K562 (cell line): ENCODE data around the gene CSE1L. TPM values are rescaled to one million over a fixed set of nuclear protein-coding genes. Genes with fewer than 3 reads are reported as not detected.
"Not testable (repeated sequence)": the region's sequence is repeated elsewhere in the genome, so short reads cannot be mapped to it uniquely, and the experiment has no call there.

Experiments used
- ATAC-seq: fragments of 200-7000 bp; cut with Tn5 transposase; 3 replicates; pipeline ENCODE4 v1.9.1; 2020; ENCODE audit warnings: moderate library complexity
- BruUV-seq: library from RNA; stranded (reverse); fragments of 400-500 nt; replicated peaks from 2 replicates; lab custom pipeline; 2021; lab: Mats Ljungman, UMichigan
- CTCF ChIA-PET: fragments of 300-600 bp; formaldehyde crosslinking; extraction: SDS; loops from one replicate; lab custom pipeline; 2021; ENCODE audit warnings: low intra/inter-chr PET ratio; lab: Yijun Ruan, JAX
- POLR2A ChIA-PET: fragments of 300-600, 350-650 bp; sonication (Branson Sonifier 250); formaldehyde crosslinking; extraction: SDS; loops from one replicate; lab custom pipeline; 2021; ENCODE audit warnings: antibody characterized with exemption, inconsistent platforms; lab: Yijun Ruan, JAX
- DNase-seq, 4 experiments: peaks; one replicate each; pipeline versions ENCODE4 v3.0.0 to v3.0.0-alpha.2; 2011 to 2018; ENCODE audit warnings: low spot score in 3 of 4, mixed read lengths in 3 of 4; ENCODE audit errors: extremely low read depth in 1 of 4
- FAIRE-seq: peaks from 2 replicates; lab custom pipeline; 2011; peaks lifted over from hg19 to GRCh38; lab: Jason Lieb, UNC
- H2AFZ ChIP-seq: 2 replicates; pipeline ENCODE4 v1.6.0; 2011; ENCODE audit warnings: low read depth, low read length, control low read depth, inconsistent platforms
- H3K27ac ChIP-seq: fragments of 200-600 bp; 3 replicates; pipeline ENCODE4 v1.8.0; 2011; ENCODE audit warnings: low read depth, mild to moderate bottlenecking, control low read depth, inconsistent platforms, low read length, moderate library complexity, mixed read lengths; ENCODE audit errors: extremely low read depth
- H3K27me3 ChIP-seq, 2 experiments: fragments of 300-600 bp in 1 of 2; 2 replicates in 1 of 2; 3 replicates in 1 of 2; pipeline versions ENCODE4 v1.6.0 to v1.8.0; 2011; ENCODE audit warnings: inconsistent platforms in 2 of 2, low read length in 2 of 2, mild to moderate bottlenecking in 1 of 2, mixed read lengths in 1 of 2, moderate library complexity in 1 of 2; ENCODE audit not compliant: control insufficient read depth in 2 of 2, insufficient read depth in 2 of 2
- H3K36me3 ChIP-seq: fragments of 300-600 bp; 3 replicates; pipeline ENCODE4 v1.8.0; 2011; ENCODE audit warnings: mild to moderate bottlenecking, low read length, inconsistent platforms; ENCODE audit not compliant: control insufficient read depth, insufficient read depth
- H3K4me1 ChIP-seq, 2 experiments: fragments of 200-600 bp in 1 of 2; replicated peaks in 1 of 2; 2 replicates in 1 of 2; 3 replicates in 1 of 2; pipeline versions ENCODE4 v1.5.1 to v1.8.0; 2011; ENCODE audit warnings: inconsistent platforms in 2 of 2, low read length in 2 of 2, mild to moderate bottlenecking in 1 of 2, mixed read lengths in 1 of 2, moderate library complexity in 1 of 2; ENCODE audit not compliant: control insufficient read depth in 2 of 2, insufficient read depth in 2 of 2
- H3K4me2 ChIP-seq: 2 replicates; pipeline ENCODE4 v1.6.1; 2011; ENCODE audit warnings: low read length, control low read depth, inconsistent platforms, mixed read lengths; ENCODE audit not compliant: insufficient read depth
- H3K4me3 ChIP-seq: fragments of 200-600 bp; sonication (generic), shearing (Covaris generic); 2 replicates; pipeline ENCODE4 v1.5.1; 2016; ENCODE audit warnings: control low read depth, inconsistent platforms
- H3K79me2 ChIP-seq: fragments of 200-600 bp; 3 replicates; pipeline ENCODE4 v1.8.0; 2011; ENCODE audit warnings: low read length, inconsistent platforms; ENCODE audit not compliant: control insufficient read depth, insufficient read depth
- H3K9ac ChIP-seq, 2 experiments: 2 replicates each; pipeline versions ENCODE4 v1.6.0 to v1.6.1; 2011; ENCODE audit warnings: low read depth in 2 of 2, low read length in 2 of 2, control low read depth in 1 of 2, inconsistent platforms in 1 of 2, mild to moderate bottlenecking in 1 of 2, mixed read lengths in 1 of 2; ENCODE audit not compliant: insufficient read depth in 1 of 2
- H3K9me1 ChIP-seq: one replicate; pipeline ENCODE4 v1.6.0; 2011; ENCODE audit warnings: inconsistent platforms, mild to moderate bottlenecking, low read length, moderate library complexity; ENCODE audit not compliant: control insufficient read depth, insufficient read depth
- H3K9me3 ChIP-seq: replicated peaks from 2 replicates; pipeline ENCODE4 v1.5.1; 2011; ENCODE audit warnings: low read depth, low read length, inconsistent platforms; ENCODE audit not compliant: control insufficient read depth, insufficient read depth
- H4K20me1 ChIP-seq: replicated peaks from 2 replicates; pipeline ENCODE4 v1.6.1; 2011; ENCODE audit warnings: low read length, inconsistent platforms, mixed read lengths; ENCODE audit not compliant: control insufficient read depth, insufficient read depth
- ATF3 ChIP-seq, 2 experiments: fragments of 450-650 bp in 1 of 2; sonication (generic) in 1 of 2; formaldehyde crosslinking in 1 of 2; IDR thresholded peaks in 1 of 2; conservative IDR thresholded peaks in 1 of 2; 2 replicates each; pipeline versions ENCODE4 v1.6.1 to v1.8.1; 2016 to 2023; ENCODE audit warnings: mild to moderate bottlenecking in 2 of 2, moderate library complexity in 2 of 2, inconsistent platforms in 1 of 2, missing genetic modification reagents in 1 of 2
- MEF2D ChIP-seq: conservative IDR thresholded peaks from 2 replicates; pipeline ENCODE4 v1.6.1; 2016; ENCODE audit warnings: low read depth, missing genetic modification characterization, missing compliant biosample characterization
- POLR2A ChIP-seq: fragments of 450-650 bp; conservative IDR thresholded peaks from 2 replicates; pipeline ENCODE4 v1.6.1; 2016
- POLR2G ChIP-seq: fragments of 200-400 bp; formaldehyde crosslinking; IDR thresholded peaks from 2 replicates; pipeline ENCODE4 v1.6.1; 2017; ENCODE audit warnings: low read depth, mild to moderate bottlenecking, antibody characterized with exemption, low read length, moderate library complexity
- RUNX1 ChIP-seq: sonication (generic); IDR thresholded peaks from 2 replicates; pipeline ENCODE4 v1.6.1; 2016; ENCODE audit warnings: antibody characterized with exemption, low read depth
- SUPT5H ChIP-seq: fragments of 450-650 bp; IDR thresholded peaks from 2 replicates; pipeline ENCODE4 v1.6.1; 2016
- WGBS: fragments of 100-300 bp; shearing (Covaris generic); methylation state at CpG from one replicate; pipeline ENCODE4 v1.1.6; 2016; ENCODE audit warnings: low coverage, mixed read lengths; ENCODE audit not compliant: insufficient coverage; ENCODE audit errors: missing lambda C conversion rate; 5-methylcytosine and 5-hydroxymethylcytosine counted together
- in situ Hi-C: fragments of 300-500 bp; cut with MboI; formaldehyde crosslinking; loops from 4 replicates; pipeline ENCODE4 v1.15.0; 2018; ENCODE audit warnings: inconsistent platforms, mixed read lengths
- intact Hi-C: fragments of 100-400 bp; cut with micrococcal nuclease; formaldehyde crosslinking; loops from 2 replicates; pipeline ENCODE4 v1.14.2; 2022
- polyA plus RNA-seq, 8 experiments: library from polyadenylated mRNA; depleted of rRNA in 4 of 8; stranded (reverse) in 5 of 8; unstranded in 3 of 8; fragments of >200 nt; fragmentation: Nextera tagmentation in 2 of 8; fragmentation: Illumina TruSeq in 1 of 8; extraction: Ambion mirVana in 2 of 8; extraction: Trizol in 1 of 8; gene quantifications; 2 replicates each; pipeline versions ENCODE4 v1.2.1 to v1.2.3, GENCODE V29; 2011 to 2014; ENCODE audit warnings: inconsistent platforms in 1 of 8, missing spikeins in 1 of 8
- total RNA-seq, 7 experiments: library from RNA; depleted of rRNA in 6 of 7; stranded (reverse); fragments of >200 nt in 6 of 7; fragmentation: Illumina TruSeq in 2 of 7; extraction: Trizol in 2 of 7; gene quantifications; 2 replicates each; pipeline versions ENCODE4 v1.2.1 to v1.2.3, GENCODE V29; 2011 to 2021; ENCODE audit warnings: low replicate concordance in 1 of 7
- TF ChIP-seq, protein P1 (sequence below): fragments of 450-650 bp; IDR thresholded peaks from 2 replicates; pipeline ENCODE4 v1.6.1; 2018; ENCODE audit not compliant: partially characterized antibody

Gene CSE1L
- total and polyA plus RNA-seq, 9 of the 15 experiments (the other 6 are each of a cell fraction or from before 2014, with no cell fraction given): 138 to 280 (median 209) TPM

DNA sequence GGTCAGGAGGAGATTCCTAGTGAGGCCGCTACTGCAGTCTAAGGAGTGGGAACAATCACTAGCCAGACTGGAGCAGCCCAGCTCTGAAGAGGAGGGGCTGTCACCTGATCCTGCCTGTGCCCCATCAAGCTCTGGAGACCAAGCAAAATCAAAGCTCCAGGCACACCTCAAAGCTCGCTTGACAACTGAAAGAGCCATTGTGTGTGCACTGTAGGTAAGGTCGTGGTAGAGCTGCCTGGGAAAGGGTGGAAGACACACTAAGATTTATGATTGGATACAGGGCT lies 58.2 kb downstream of the CSE1L start (continued):
- TF ChIP-seq ATF3 (IDR thresholded peaks at IDR 0.05) (no peak), ATF3 (CRISPR knock-in tag; conservative IDR thresholded peaks at IDR 0.05) (no peak), RUNX1 (no peak), MEF2D (tag) (no peak)

GRCh38 chr20:49104979-49105547 lies 59.0 kb downstream of the CSE1L start:
- POLR2A ChIA-PET: interaction anchor here (0.6 to 1.8 kb wide), 5 partner anchors 10 to 478 kb away, joined by 3 to 7 read pairs (median 4); no protein-coding TSS in a partner anchor
- H3K4me2 ChIP-seq, CTCF ChIA-PET, H2AFZ ChIP-seq, H3K9me3 ChIP-seq, H3K9ac ChIP-seq, H3K27me3 ChIP-seq, H3K27ac ChIP-seq, in situ Hi-C loops, H3K4me3 ChIP-seq, ATAC-seq, BruUV-seq, DNase-seq, H3K4me1 ChIP-seq, H3K9me1 ChIP-seq, H3K79me2 ChIP-seq: not testable (repeated sequence)
- TF ChIP-seq, protein P1, sequence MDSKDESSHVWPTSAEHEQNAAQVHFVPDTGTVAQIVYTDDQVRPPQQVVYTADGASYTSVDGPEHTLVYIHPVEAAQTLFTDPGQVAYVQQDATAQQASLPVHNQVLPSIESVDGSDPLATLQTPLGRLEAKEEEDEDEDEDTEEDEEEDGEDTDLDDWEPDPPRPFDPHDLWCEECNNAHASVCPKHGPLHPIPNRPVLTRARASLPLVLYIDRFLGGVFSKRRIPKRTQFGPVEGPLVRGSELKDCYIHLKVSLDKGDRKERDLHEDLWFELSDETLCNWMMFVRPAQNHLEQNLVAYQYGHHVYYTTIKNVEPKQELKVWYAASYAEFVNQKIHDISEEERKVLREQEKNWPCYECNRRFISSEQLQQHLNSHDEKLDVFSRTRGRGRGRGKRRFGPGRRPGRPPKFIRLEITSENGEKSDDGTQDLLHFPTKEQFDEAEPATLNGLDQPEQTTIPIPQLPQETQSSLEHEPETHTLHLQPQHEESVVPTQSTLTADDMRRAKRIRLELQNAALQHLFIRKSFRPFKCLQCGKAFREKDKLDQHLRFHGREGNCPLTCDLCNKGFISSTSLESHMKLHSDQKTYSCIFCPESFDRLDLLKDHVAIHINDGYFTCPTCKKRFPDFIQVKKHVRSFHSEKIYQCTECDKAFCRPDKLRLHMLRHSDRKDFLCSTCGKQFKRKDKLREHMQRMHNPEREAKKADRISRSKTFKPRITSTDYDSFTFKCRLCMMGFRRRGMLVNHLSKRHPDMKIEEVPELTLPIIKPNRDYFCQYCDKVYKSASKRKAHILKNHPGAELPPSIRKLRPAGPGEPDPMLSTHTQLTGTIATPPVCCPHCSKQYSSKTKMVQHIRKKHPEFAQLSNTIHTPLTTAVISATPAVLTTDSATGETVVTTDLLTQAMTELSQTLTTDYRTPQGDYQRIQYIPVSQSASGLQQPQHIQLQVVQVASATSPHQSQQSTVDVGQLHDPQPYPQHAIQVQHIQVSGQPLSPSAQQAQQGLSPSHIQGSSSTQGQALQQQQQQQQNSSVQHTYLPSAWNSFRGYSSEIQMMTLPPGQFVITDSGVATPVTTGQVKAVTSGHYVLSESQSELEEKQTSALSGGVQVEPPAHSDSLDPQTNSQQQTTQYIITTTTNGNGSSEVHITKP: peak; percentile 89
- TF ChIP-seq SUPT5H (peak; percentile 23; the same call in 1 of the 2 replicates), POLR2A (peak; percentile 58), POLR2G (0 out of 2 replicates have a peak, but pooled peaks have one; percentile 39)
- WGBS: 84% methylated on average over 11 of the region's 11 CpGs
- Histone ChIP-seq H4K20me1 (peaks cover 14% of the 10 kb centered on the region; the same call in 1 of the 2 replicates), H3K36me3 (peaks cover 43% of the 10 kb centered on the region; the same call in 2 of the 3 replicates)
- intact Hi-C loops: loop anchor here (10.0 kb wide), 1 partner anchor 470 kb away; no protein-coding TSS in a partner anchor
- FAIRE-seq: peak; percentile 6
